SU-DHL-6 (cell line): ENCODE data around the gene ACE.

ENCODE experiments used
- H2AFZ ChIP-seq: fragments of 200-600 bp; sonication (generic); 2 replicates; pipeline ENCODE4 v1.6.1; 2014; ENCODE audit warnings: low read depth, mild to moderate bottlenecking, moderate library complexity, mixed read lengths, antibody characterized with exemption, low read length; ENCODE audit not compliant: severe bottlenecking
- H3F3A ChIP-seq: fragments of 200-600 bp; shearing (Covaris generic); 2 replicates; pipeline ENCODE4 v1.6.0; 2016; ENCODE audit warnings: antibody characterized with exemption, mild to moderate bottlenecking; ENCODE audit not compliant: insufficient read depth
- H3K27ac ChIP-seq: fragments of 200-600 bp; sonication (generic); 2 replicates; pipeline ENCODE4 v1.5.1; 2016; ENCODE audit warnings: low read depth, mild to moderate bottlenecking, low read length, moderate library complexity, mixed read lengths
- H3K27me3 ChIP-seq: fragments of 200-600 bp; sonication (generic), shearing (Covaris generic); 2 replicates; pipeline ENCODE4 v1.6.0; 2014; ENCODE audit warnings: mild to moderate bottlenecking, low read length
- H3K36me3 ChIP-seq: fragments of 200-600 bp; sonication (generic); 2 replicates; pipeline ENCODE4 v1.6.1; 2014; ENCODE audit warnings: mild to moderate bottlenecking, low read length, mixed read lengths
- H3K4me2 ChIP-seq: fragments of 300-600, 200-600 bp; shearing (Covaris generic), sonication (generic); 2 replicates; pipeline ENCODE4 v1.6.0; 2014; ENCODE audit warnings: low read length, low read depth, mild to moderate bottlenecking; ENCODE audit not compliant: poor library complexity, severe bottlenecking
- H3K4me3 ChIP-seq: fragments of 200-600 bp; sonication (generic); 2 replicates; pipeline ENCODE4 v1.5.1; 2014; ENCODE audit warnings: antibody characterized with exemption, low read length, mild to moderate bottlenecking, mixed read lengths; ENCODE audit not compliant: insufficient read depth, poor library complexity, severe bottlenecking
- H3K79me2 ChIP-seq: fragments of 200-600 bp; sonication (generic); 2 replicates; pipeline ENCODE4 v1.6.1; 2014; ENCODE audit warnings: mild to moderate bottlenecking, low read length, moderate library complexity; ENCODE audit not compliant: insufficient read depth
- H3K9ac ChIP-seq: fragments of 200-600 bp; sonication (generic); 2 replicates; pipeline ENCODE4 v1.7.0; 2014; ENCODE audit warnings: mild to moderate bottlenecking, low read length
- H3K9me2 ChIP-seq: fragments of 200-600 bp; sonication (generic); replicated peaks from 2 replicates; pipeline ENCODE4 v1.6.1; 2014; ENCODE audit warnings: low read length; ENCODE audit not compliant: insufficient read depth
- H3K9me3 ChIP-seq: fragments of 200-600 bp; sonication (generic); 2 replicates; pipeline ENCODE4 v1.6.1; 2014; ENCODE audit warnings: low read length, mixed read lengths; ENCODE audit not compliant: insufficient read depth
- H4K20me1 ChIP-seq: fragments of 200-600 bp; sonication (generic); 2 replicates; pipeline ENCODE4 v1.6.1; 2014; ENCODE audit warnings: low read depth, mild to moderate bottlenecking, antibody characterized with exemption, low read length, moderate library complexity, mixed read lengths
- EZH2phosphoT487 ChIP-seq: fragments of 200-600 bp; sonication (generic), shearing (Covaris generic); conservative IDR thresholded peaks from 2 replicates; pipeline ENCODE4 v1.6.1; 2018; ENCODE audit warnings: mild to moderate bottlenecking, antibody characterized with exemption, low read length, moderate library complexity, mixed read lengths
- TF ChIP-seq, protein P1 (sequence below): fragments of 200-600 bp; sonication (generic); IDR thresholded peaks from one replicate; pipeline ENCODE4 v1.5.1; 2017; ENCODE audit warnings: antibody characterized with exemption, mild to moderate bottlenecking, low read length, moderate library complexity; ENCODE audit not compliant: insufficient read depth, poor library complexity, severe bottlenecking

The ACE gene

DNA sequence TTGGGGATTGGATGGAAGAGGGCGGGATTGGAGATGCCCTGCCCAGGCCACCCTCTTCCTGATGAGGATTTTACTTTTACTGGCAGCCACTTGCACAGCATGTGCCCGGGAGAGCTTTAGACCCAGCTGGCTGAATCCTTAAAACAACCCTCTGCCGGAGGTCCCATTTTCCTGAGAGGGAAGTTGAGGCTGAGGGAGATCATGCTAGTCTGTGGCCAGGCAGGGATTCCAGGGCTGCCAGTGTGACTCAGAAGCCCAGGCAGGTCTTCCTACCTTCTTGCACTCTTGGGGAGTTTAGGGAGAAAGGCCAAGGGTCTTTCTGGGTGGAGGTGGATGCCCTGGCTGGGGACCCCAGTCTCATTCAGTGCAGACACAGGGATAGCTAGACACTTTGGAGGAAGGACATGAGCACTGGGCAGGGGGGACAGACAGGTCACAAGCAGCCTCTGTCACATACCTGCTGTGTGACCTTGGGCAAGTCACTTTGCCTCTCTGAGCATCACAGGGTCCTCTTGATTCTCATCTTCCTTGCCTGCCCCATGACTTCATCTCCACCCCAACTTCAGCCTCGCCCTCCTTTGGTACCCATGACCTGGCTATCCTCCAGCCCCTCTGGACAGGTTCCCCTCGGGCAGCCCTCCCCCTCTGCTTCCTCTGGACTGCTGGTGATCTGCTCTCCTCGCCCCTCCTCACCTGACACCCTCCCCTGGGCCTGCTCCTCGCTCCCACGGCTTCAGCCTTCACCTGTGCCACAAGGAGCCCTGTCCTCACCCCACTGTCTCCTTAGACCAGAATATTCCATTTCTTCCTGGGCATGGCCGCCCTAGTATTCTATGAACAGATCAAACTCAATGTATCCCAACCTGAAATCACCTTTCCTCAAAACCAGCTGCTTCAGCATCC lies 62.1 kb downstream of the ACE start:
- Histone ChIP-seq H3K4me3 (no peak overlapping the region), H3K79me2 (no peaks in the 10 kb centered on the region), H3K9ac (no peak overlapping the region), H3K27ac (no peak overlapping the region), H3K9me2 (no peaks in the 10 kb centered on the region), H3K9me3 (no peaks in the 10 kb centered on the region), H3K27me3 (no peaks in the 10 kb centered on the region), H3K4me2 (no peak overlapping the region), H4K20me1 (no peaks in the 10 kb centered on the region), H3F3A (no peaks in the 10 kb centered on the region), H2AFZ (no peak overlapping the region), H3K36me3 (no peaks in the 10 kb centered on the region)
- TF ChIP-seq EZH2phosphoT487 = no peak
- TF ChIP-seq, protein P1, sequence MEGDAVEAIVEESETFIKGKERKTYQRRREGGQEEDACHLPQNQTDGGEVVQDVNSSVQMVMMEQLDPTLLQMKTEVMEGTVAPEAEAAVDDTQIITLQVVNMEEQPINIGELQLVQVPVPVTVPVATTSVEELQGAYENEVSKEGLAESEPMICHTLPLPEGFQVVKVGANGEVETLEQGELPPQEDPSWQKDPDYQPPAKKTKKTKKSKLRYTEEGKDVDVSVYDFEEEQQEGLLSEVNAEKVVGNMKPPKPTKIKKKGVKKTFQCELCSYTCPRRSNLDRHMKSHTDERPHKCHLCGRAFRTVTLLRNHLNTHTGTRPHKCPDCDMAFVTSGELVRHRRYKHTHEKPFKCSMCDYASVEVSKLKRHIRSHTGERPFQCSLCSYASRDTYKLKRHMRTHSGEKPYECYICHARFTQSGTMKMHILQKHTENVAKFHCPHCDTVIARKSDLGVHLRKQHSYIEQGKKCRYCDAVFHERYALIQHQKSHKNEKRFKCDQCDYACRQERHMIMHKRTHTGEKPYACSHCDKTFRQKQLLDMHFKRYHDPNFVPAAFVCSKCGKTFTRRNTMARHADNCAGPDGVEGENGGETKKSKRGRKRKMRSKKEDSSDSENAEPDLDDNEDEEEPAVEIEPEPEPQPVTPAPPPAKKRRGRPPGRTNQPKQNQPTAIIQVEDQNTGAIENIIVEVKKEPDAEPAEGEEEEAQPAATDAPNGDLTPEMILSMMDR = no peak

DNA sequence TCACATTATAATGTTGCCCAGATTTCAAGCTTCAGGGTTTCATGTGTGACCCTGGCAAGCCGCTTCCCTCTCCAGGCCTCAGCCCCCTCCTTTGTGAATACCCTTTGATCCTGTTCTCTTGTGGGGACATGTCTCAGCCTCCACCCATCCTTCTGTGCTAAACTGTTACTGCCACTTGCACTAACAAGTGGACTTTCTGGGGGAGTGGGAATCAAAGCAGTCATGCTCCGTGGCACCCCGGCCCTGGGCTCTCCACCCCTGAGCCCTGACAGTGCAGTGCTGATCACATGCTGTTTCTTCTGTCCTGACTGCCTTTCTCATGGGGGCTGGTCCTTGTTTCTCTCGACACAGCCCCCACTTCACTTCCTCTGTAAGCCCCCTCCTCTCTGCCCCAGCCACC lies 63.7 kb downstream of the ACE start:
- H4K20me1 ChIP-seq = no peaks in the 10 kb centered on the region
- no peaks in the 10 kb centered on the region for H3F3A ChIP-seq
- H3K4me2 ChIP-seq = no peak overlapping the region
- no peak overlapping the region for H3K4me3 ChIP-seq
- H2AFZ ChIP-seq = no peak overlapping the region
- no peak for TF ChIP-seq EZH2phosphoT487
- TF ChIP-seq, protein P1 = no peak
- H3K79me2 ChIP-seq = no peaks in the 10 kb centered on the region
- no peaks in the 10 kb centered on the region for H3K36me3 ChIP-seq
- no peaks in the 10 kb centered on the region for H3K27me3 ChIP-seq
- H3K9me3 ChIP-seq = no peaks in the 10 kb centered on the region
- no peaks in the 10 kb centered on the region for H3K9me2 ChIP-seq
- no peak overlapping the region for H3K9ac ChIP-seq
- no peak overlapping the region for H3K27ac ChIP-seq

DNA sequence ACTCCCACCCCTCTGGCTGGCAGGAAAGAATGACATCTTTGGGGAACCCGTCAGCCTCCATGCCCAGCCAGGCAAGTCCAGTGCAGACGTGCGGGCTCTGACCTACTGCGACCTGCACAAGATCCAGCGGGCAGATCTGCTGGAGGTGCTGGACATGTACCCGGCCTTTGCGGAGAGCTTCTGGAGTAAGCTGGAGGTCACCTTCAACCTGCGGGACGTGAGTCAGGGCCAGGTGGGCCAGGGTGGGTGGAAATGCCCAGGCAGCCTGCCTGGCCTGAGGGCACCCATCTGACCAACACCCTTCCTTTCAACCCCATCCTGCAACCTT lies 65.3 kb downstream of the ACE start:
- H3K36me3 ChIP-seq = no peaks in the 10 kb centered on the region
- H3K27me3 ChIP-seq = no peaks in the 10 kb centered on the region

More for the DNA sequence above, 65.3 kb downstream of the ACE start:
- Histone ChIP-seq H3K9me3 (no peaks in the 10 kb centered on the region), H3K4me3 (no peak overlapping the region), H3K27ac (no peak overlapping the region), H3K4me2 (no peak overlapping the region), H3K9ac (no peak overlapping the region), H3K9me2 (no peaks in the 10 kb centered on the region), H3F3A (no peaks in the 10 kb centered on the region), H3K79me2 (no peaks in the 10 kb centered on the region), H4K20me1 (no peaks in the 10 kb centered on the region), H2AFZ (no peak overlapping the region)
- TF ChIP-seq, protein P1 = no peak
- no peak for TF ChIP-seq EZH2phosphoT487
